NCI-H1694 (cell line): ENCODE results near the gene ZC3H14.

Source experiments
- DNase-seq: peaks from one replicate; lab custom pipeline; 2025; lab: John Stamatoyannopoulos, UW

ZC3H14 gene

DNA sequence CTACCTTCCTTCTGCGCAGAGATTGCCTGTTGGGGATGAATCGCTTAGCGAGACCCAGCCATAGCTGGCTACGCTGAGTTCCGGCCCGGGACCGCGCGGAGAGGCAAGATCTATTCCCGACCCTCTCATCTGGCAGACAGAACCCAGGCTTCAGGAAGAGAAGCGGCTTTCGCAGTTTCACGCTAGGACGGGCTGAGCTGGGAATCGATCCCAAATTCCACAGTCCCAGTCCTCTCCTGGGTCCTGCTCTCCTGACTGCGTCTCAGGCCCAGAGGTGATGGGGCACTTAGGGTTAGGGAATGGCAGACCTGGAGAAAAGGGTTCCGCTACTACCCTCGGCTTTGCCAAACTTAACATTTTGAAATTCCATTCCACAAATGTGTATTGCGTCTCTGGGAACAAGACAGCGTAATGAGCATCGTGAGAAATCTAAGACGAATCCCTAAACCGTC, 10.8 kb upstream of the ZC3H14 start:
- no peak for DNase-seq

- DNase-seq: no peak
Observed at GRCh38 chr14:88552876-88553275, 10.0 kb upstream of the ZC3H14 start.

DNA sequence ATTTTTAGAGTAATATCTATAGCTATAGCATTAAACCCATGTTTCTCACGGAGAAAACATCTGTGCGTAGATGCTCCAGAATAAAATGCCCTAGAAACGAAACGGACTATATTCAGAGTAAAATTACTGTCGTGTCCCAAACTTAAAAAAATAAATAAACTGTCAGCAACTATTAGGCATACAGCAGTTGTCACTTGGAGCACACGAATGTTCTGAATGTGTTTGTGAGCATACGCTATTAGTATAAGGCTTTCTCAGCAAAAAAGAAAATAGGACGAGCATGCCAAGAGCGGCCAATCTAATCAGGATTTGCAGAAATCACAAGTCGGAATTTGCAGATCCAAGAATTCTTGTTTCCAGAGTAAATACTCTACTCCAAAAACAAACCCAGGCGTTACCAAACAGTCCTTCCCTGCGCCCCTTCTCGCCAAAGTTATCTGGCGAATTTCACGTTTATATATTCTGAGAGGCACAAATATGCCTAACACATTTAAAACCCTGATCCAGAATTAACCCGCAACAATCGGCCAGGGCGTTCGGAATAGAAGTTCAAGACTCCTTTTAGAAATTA, 8.9 kb upstream of the ZC3H14 start:
- DNase-seq: no peak

- DNase-seq: no peak
Observed at GRCh38 chr14:88554457-88555286, 8.2 kb upstream of the ZC3H14 start, which contains the start of gene PTPN21. TSS of gene PTPN21 (minus strand) at chr14:88555007. CDS start at chr14:88550417, 4,590 bp downstream.

- no peak for DNase-seq
Observed at GRCh38 chr14:88556581-88556980, 6.3 kb upstream of the ZC3H14 start.

DNA sequence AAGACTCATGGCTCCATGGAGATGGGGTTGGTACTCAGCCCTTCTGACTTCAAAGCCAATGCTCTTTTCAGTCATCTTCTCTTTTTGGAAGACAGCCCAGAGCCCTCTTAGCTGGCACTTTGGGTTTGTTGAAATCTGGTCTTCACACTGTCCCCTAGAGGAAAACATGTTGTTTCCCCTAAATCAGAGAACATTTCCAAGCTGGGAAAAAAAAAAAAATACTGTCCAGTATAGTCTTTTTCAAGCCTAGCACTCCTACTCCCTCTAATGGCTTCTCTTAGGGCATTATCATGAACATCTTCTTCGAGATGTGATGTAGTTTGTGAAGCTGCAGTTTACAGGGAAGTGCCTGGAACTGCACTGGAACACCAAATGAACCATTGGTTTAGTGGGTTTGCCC, 3.0 kb upstream of the ZC3H14 start:
- DNase-seq: peak; percentile 54

DNA sequence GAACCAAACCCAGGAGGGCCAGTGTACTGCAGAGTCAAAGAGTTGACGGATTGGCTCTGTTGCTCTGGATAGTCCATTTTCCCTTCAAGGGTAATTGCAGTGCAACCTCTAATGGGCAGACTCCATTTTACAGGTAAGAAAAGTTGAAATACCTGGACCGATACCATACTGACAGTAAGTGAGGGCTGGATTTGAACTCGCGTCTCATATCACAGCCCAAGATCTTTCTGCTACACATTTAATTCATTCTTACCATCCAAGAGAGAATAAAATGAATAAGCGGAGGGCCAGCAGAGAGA, 356 bp upstream of the ZC3H14 start:
- DNase-seq: no peak

- no peak for DNase-seq
Observed at GRCh38 chr14:88563845-88564244, 1.0 kb downstream of the ZC3H14 start.

DNA sequence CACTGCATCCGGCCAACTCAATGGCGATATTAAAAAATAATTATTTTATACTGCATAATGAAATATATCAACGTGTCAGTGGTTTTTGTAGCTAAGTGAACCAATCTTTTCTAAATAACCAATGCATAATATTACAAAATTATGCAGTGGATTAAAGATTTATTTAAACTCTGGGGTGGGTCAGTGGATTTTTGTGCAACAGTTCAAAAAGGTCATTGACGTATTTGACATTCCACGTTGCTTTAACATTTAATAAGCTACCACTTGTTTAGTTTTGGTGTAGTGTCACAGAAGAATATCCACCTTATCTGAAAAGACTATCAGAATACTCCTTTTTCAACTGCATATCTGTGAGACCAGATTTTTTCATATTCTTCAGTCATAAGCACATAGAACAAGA, 2.6 kb downstream of the ZC3H14 start:
- DNase-seq: no peak

GRCh38 chr14:88568196-88568595, 5.4 kb downstream of the ZC3H14 start:
- no peak for DNase-seq

DNA sequence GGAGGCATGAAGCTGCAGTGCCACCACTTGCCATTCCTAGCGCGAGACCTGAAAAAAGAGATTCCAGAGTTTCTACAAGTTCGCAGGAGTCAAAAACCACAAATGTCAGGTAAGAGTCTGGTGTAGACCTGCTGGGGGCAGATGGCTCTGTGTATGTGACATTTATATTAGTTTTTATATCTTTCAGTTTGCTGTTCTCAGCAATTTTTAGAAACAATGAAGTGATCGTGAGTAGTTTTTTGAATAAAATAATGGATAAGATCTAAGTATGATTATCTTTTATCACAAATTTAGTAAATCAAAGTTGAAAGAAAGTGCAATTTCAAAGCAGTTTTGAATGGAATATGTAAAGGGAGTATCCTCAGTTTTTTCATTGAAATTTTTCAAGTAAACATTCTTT, 9.3 kb downstream of the ZC3H14 start:
- DNase-seq: no peak

GRCh38 chr14:88576222-88576621, 13.4 kb downstream of the ZC3H14 start:
- no peak for DNase-seq

- DNase-seq: no peak
Observed at GRCh38 chr14:88584451-88584850, 21.6 kb downstream of the ZC3H14 start.

GRCh38 chr14:88588081-88588480, 25.2 kb downstream of the ZC3H14 start:
- no peak for DNase-seq

DNA sequence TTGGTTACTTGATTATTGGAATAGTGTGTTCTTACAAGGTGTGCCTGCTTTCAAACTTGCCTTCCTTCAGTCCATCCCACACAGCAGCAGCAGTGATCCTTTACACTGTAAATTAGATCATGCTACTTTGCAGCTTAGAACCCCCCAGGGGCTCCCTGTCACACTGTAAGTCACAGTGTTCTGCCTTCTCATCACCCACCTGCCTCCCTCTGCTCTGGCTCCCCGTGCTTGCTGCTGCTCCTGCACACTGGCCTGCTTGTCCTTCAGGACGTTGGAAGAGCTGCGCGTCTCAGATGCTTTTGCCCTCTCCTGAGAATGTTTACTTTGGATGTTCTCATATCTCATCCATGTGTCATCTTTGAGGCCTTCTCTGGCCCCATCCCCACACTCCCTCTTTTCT, 27.3 kb downstream of the ZC3H14 start:
- no peak for DNase-seq

GRCh38 chr14:88592031-88592430, 29.2 kb downstream of the ZC3H14 start:
- DNase-seq: peak; percentile 71

DNA sequence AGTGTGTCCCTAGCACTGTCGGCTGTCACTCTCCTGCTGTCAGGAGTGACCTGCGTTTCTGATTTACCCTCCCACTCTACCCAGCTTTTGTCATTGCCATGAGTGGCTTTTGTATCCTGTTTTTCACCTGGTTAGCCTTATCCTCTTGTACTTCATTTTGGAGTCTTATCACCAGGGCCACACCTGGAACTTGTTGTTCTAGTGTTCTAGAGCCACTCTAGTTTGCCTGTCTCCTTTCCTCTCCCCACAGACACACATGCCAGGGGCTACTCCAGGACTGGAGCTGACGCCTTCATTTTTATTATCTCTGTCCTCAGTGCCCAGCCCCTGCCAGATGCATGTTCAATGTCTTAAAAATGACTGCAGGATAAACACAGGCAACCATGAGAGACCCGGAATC, 34.2 kb downstream of the ZC3H14 start:
- no peak for DNase-seq

DNA sequence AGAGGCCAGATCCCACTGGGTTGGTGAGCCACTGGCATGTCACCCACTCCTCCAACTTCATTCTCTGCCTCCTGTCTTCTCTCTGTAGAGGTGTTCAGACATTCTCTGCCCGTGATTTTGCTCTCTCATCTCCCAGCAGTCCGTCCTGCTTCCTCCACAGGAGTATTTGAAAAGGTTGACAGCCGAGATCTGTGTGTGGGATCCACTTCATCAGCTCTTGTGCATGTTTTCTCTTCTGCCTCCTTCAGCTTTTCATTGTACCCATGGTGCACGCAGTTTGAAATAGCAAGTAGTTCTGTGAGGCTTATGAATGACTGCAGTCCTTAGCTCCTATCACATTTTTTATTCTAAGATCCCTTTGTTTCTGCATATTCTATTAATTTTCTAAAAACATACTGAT, 34.8 kb downstream of the ZC3H14 start:
- no peak for DNase-seq

- no peak for DNase-seq
Observed at GRCh38 chr14:88598097-88598675, 35.3 kb downstream of the ZC3H14 start.

DNA sequence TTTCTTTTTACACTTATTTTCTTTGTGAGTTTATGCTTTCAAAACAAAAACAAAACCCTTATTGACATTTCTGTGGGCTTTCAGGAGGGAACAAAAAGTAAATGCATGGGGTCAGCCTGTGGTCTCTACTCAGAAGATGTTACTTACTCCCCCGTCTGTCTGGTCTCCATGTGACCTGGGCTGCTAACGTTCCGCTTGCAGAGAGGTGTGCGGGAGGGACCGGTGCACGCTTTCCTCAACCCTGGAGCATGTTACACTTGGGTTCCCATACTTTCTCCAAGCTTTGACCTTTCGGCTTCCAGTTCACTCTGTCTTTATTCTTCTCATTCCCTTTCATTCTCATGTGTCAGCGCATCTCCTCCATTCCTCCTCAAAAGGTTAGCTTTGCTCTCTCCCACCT, 36.5 kb downstream of the ZC3H14 start:
- no peak for DNase-seq

DNA sequence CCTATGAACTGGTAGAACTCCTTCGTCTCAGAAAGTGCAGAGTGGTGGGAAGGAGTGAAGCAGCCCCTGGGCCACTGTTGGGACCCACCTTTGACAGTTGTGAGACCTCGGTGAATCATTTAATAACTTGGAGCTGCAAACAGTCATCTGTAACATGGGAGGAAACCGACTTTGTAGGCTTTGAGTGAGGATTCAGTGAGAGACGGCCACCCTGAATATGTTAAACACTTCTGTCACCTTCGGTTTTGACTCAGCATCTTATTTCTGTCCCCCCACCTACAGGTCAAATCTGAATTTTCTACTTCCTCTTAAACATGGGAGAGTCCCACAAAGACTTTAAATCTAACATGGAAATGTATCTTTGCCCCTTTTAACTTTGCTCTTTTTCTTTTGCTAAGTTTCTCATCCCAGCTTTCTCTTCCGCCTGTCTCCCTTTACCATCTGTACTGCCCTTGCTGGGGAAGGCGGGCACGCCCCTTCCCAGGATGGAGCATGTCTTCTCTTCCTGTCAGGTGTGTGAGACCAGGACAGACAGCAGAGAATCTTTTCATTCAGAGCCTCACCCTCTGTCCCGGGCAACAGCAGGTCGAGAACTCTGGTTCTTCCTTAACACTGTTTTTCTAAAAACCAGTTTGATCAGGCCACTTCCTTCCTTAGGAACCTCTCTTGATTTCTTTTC, 37.1 kb downstream of the ZC3H14 start:
- no peak for DNase-seq

DNA sequence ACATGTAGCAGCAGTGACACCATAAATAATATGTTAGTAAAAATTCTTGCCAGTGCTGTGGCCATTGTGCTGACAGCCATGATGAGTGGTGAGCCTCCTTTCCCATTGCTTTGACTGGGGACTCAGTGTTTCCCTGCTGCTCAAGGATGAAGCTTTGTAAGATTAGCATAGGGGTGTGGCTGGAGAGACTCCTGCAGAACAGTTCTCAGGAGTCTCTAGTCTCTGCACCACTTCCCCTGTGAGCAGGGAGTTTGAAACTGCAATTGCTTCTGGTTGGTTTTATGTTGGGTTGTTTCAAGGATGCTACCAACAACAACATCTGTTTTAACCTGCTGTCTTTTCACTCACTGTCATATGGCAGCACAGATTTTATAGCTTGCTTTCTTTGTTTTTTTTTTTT, 41.4 kb downstream of the ZC3H14 start:
- peak; percentile 94 for DNase-seq

- no peak for DNase-seq
Observed at GRCh38 chr14:88605594-88605993, 42.8 kb downstream of the ZC3H14 start.
